ENCODE measurements around the gene FAF1.
A peak's percentile ranks its signal among the peaks of the same experiment; 100 is the strongest.
"Not testable (repeated sequence)": the region's sequence is repeated elsewhere in the genome, so short reads cannot be mapped to it uniquely, and the experiment has no call there.

Gene FAF1

DNA sequence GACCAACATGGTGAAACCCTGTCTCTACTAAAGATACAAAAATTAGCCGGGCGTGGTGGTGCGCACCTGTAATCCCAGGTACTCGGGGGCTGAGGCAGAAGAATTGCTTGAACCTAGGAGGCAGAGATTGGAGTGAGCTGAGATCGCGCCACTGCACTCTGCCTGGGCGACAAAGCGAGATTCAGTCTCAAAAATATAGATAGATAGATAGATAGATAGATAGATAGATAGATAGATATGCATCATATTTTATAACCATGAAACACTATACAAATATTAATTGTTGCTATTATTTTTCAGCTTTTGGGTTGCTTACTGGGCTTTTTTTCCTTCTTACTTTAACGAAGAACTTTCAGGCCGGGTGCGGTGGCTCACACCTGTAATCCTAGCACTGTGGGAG, 4.8 kb upstream of the FAF1 start:
- H3K9me3 ChIP-seq (ENCODE audit: control insufficient read depth in 2 of 2, low read length in 2 of 2), result no peaks in the 10 kb centered on the region
- no peak overlapping the region for H3K4me3 ChIP-seq (ENCODE audit: low read length in 2 of 2)
- H3K36me3 ChIP-seq (ENCODE audit: control insufficient read depth in 2 of 2, insufficient read depth in 2 of 2, low read length in 2 of 2), result no peaks in the 10 kb centered on the region
- H3K9ac ChIP-seq (ENCODE audit: low read depth in 1 of 2, low read length in 2 of 2), result no peak overlapping the region
- H3K27me3 ChIP-seq (ENCODE audit: control insufficient read depth in 2 of 2, insufficient read depth in 2 of 2, low read length in 2 of 2), result no peaks in the 10 kb centered on the region
- no peak overlapping the region for H3K27ac ChIP-seq (ENCODE audit: low read depth in 2 of 2, low read length in 2 of 2)
- peaks cover 6 to 9% of the 10 kb centered on the region in 2 donors for H3K4me1 ChIP-seq (ENCODE audit: control insufficient read depth in 2 of 2, insufficient read depth in 2 of 2, low read length in 2 of 2)

DNA sequence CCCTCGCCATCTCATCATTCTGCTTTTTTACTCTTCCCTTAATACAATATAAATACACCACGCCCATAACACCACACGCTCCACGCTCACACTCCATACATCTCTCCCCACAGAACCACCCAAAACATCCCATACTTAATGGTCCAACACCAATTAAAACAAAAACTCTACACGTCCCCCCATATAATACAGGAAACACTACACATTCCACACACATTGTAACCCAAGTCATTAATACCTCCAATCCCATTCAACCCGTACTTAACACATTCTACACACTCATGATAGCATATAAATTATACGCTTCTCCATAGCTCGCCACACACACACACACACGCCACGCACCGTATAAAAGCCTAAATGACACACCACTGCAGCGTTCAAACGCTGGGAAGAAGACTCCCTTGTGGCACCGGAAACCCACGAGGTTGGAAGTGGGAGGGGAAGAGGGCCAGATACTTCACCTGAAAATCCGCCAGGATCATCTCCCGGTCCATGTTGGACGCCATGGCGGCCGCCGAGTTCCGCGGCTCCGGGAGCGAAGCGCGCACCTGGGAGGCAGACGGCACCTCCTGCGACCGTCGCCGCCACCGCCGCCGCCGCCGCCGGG, 659 bp downstream of the FAF1 start:
- peak overlapping the region; percentile 79 to 89 for H3K9ac ChIP-seq (ENCODE audit: low read depth in 1 of 2, low read length in 2 of 2)
- H3K4me1 ChIP-seq (ENCODE audit: control insufficient read depth in 2 of 2, insufficient read depth in 2 of 2, low read length in 2 of 2), result peaks cover 7 to 14% of the 10 kb centered on the region in 2 donors
- H3K36me3 ChIP-seq (ENCODE audit: control insufficient read depth in 2 of 2, insufficient read depth in 2 of 2, low read length in 2 of 2), result peaks cover 0 to 2% of the 10 kb centered on the region in 2 donors
- H3K9me3 ChIP-seq (ENCODE audit: control insufficient read depth in 2 of 2, low read length in 2 of 2), result no peaks in the 10 kb centered on the region
- H3K27ac ChIP-seq (ENCODE audit: low read depth in 2 of 2, low read length in 2 of 2), result peak overlapping the region; percentile 89 to 92
- H3K27me3 ChIP-seq (ENCODE audit: control insufficient read depth in 2 of 2, insufficient read depth in 2 of 2, low read length in 2 of 2), result no peaks in the 10 kb centered on the region
- peak overlapping the region; percentile 88 to 98 for H3K4me3 ChIP-seq (ENCODE audit: low read length in 2 of 2)

DNA sequence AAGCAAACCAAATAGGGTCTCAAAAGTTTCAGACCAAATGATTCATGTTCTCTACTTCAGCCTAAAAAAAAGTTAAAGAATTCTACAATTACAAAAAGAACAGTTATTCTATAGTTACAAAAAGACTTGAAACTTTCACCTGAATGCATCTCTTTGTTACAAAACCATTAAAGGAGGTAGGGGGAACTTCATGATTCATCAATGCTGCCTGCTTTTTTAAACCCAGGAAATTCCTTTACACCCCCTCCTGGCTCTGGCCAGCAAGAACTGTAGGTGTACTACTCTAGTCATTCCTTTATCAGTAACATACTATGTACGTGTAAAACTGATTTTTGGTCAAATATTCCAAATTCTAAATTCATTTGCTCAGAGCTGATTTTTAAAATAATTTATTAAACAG, 5.0 kb downstream of the FAF1 start:
- Histone ChIP-seq H3K36me3 (ENCODE audit: control insufficient read depth in 2 of 2, insufficient read depth in 2 of 2, low read length in 2 of 2) (peaks cover 0 to 2% of the 10 kb centered on the region in 2 donors), H3K9me3 (ENCODE audit: control insufficient read depth in 2 of 2, low read length in 2 of 2) (no peaks in the 10 kb centered on the region), H3K27me3 (ENCODE audit: control insufficient read depth in 2 of 2, insufficient read depth in 2 of 2, low read length in 2 of 2) (no peaks in the 10 kb centered on the region), H3K27ac (ENCODE audit: low read depth in 2 of 2, low read length in 2 of 2) (no peak overlapping the region), H3K4me1 (ENCODE audit: control insufficient read depth in 2 of 2, insufficient read depth in 2 of 2, low read length in 2 of 2) (peaks cover 7 to 8% of the 10 kb centered on the region in 2 donors), H3K9ac (ENCODE audit: low read depth in 1 of 2, low read length in 2 of 2) (no peak overlapping the region), H3K4me3 (ENCODE audit: low read length in 2 of 2) (no peak overlapping the region)

DNA sequence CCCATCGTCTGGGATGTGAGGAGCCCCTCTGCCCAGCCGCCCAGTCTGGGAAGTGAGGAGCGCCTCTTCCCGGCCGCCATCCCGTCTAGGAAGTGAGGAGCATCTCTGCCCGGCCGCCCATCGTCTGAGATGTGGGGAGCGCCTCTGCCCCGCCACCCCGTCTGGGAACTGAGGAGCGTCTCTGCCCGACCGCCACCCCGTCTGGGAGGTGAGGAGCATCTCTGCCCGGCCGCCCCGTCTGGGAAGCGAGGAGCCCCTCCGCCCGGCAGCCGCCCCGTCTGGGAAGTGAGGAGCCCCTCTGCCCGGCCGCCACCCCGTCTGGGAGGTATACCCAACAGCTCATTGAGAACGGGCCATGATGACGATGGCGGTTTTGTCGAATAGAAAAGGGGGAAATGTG, 7.5 kb downstream of the FAF1 start:
- H3K9me3 ChIP-seq (ENCODE audit: control insufficient read depth in 2 of 2, low read length in 2 of 2); H3K36me3 ChIP-seq (ENCODE audit: control insufficient read depth in 2 of 2, insufficient read depth in 2 of 2, low read length in 2 of 2); H3K27me3 ChIP-seq (ENCODE audit: control insufficient read depth in 2 of 2, insufficient read depth in 2 of 2, low read length in 2 of 2); H3K27ac ChIP-seq (ENCODE audit: low read depth in 2 of 2, low read length in 2 of 2); H3K9ac ChIP-seq (ENCODE audit: low read depth in 1 of 2, low read length in 2 of 2); H3K4me3 ChIP-seq (ENCODE audit: low read length in 2 of 2); H3K4me1 ChIP-seq (ENCODE audit: control insufficient read depth in 2 of 2, insufficient read depth in 2 of 2, low read length in 2 of 2): not testable (repeated sequence)

GRCh38 chr1:50950396-50950795, 9.7 kb downstream of the FAF1 start:
- no peaks in the 10 kb centered on the region for H3K9me3 ChIP-seq (ENCODE audit: control insufficient read depth in 2 of 2, low read length in 2 of 2)
- H3K9ac ChIP-seq (ENCODE audit: low read depth in 1 of 2, low read length in 2 of 2), result no peak overlapping the region
- no peak overlapping the region for H3K27ac ChIP-seq (ENCODE audit: low read depth in 2 of 2, low read length in 2 of 2)
- H3K4me3 ChIP-seq (ENCODE audit: low read length in 2 of 2), result no peak overlapping the region
- peaks cover 0 to 2% of the 10 kb centered on the region in 2 donors for H3K36me3 ChIP-seq (ENCODE audit: control insufficient read depth in 2 of 2, insufficient read depth in 2 of 2, low read length in 2 of 2)
- no peaks in the 10 kb centered on the region for H3K27me3 ChIP-seq (ENCODE audit: control insufficient read depth in 2 of 2, insufficient read depth in 2 of 2, low read length in 2 of 2)
- H3K4me1 ChIP-seq (ENCODE audit: control insufficient read depth in 2 of 2, insufficient read depth in 2 of 2, low read length in 2 of 2), result no peaks in the 10 kb centered on the region

DNA sequence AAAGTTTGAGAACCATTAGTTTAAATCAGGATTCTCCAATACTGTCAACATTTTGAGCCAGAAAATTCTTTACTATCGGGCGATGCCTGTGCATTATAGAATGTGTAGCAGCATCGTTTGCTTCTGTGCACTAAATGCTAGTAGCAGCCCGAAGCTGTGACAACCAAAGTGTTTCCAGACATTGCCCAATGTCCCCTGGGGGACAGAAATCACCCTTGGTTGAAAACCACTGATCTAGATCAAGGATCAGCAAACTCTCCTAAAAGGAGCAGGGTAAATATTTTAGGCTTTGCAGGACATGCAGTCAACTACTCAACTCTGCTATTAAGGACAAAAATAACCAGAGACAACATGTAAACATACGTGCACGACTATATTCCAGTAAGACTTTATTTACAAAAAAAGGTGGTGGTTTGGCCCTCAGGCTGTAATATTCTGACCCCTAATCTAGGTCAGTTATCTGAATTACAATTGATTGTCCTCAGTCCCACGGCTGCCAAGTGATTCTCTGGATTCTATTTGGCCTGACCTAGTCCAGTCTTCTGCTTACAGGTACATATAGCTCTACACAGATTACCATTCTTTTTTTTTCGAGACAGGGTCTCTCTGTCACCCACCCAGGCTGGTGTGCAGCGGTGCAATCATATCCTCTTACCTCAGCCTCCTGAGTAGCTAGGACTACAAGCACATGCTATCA, 10.6 kb downstream of the FAF1 start:
- Histone ChIP-seq H3K36me3 (ENCODE audit: control insufficient read depth in 2 of 2, insufficient read depth in 2 of 2, low read length in 2 of 2) (no peaks in the 10 kb centered on the region), H3K9ac (ENCODE audit: low read depth in 1 of 2, low read length in 2 of 2) (no peak overlapping the region), H3K4me1 (ENCODE audit: control insufficient read depth in 2 of 2, insufficient read depth in 2 of 2, low read length in 2 of 2) (no peaks in the 10 kb centered on the region), H3K27ac (ENCODE audit: low read depth in 2 of 2, low read length in 2 of 2) (no peak overlapping the region), H3K4me3 (ENCODE audit: low read length in 2 of 2) (no peak overlapping the region), H3K27me3 (ENCODE audit: control insufficient read depth in 2 of 2, insufficient read depth in 2 of 2, low read length in 2 of 2) (no peaks in the 10 kb centered on the region), H3K9me3 (ENCODE audit: control insufficient read depth in 2 of 2, low read length in 2 of 2) (no peaks in the 10 kb centered on the region)

GRCh38 chr1:50942334-50942733, 17.7 kb downstream of the FAF1 start:
- H3K27me3 ChIP-seq (ENCODE audit: control insufficient read depth in 2 of 2, insufficient read depth in 2 of 2, low read length in 2 of 2), result no peaks in the 10 kb centered on the region
- no peak overlapping the region for H3K4me3 ChIP-seq (ENCODE audit: low read length in 2 of 2)
- H3K27ac ChIP-seq (ENCODE audit: low read depth in 2 of 2, low read length in 2 of 2), result no peak overlapping the region
- H3K9me3 ChIP-seq (ENCODE audit: control insufficient read depth in 2 of 2, low read length in 2 of 2), result no peaks in the 10 kb centered on the region
- H3K4me1 ChIP-seq (ENCODE audit: control insufficient read depth in 2 of 2, insufficient read depth in 2 of 2, low read length in 2 of 2), result no peaks in the 10 kb centered on the region
- H3K36me3 ChIP-seq (ENCODE audit: control insufficient read depth in 2 of 2, insufficient read depth in 2 of 2, low read length in 2 of 2), result no peaks in the 10 kb centered on the region
- no peak overlapping the region for H3K9ac ChIP-seq (ENCODE audit: low read depth in 1 of 2, low read length in 2 of 2)

- no peaks in the 10 kb centered on the region for H3K36me3 ChIP-seq (ENCODE audit: control insufficient read depth in 2 of 2, insufficient read depth in 2 of 2, low read length in 2 of 2)
- no peak overlapping the region for H3K9ac ChIP-seq (ENCODE audit: low read depth in 1 of 2, low read length in 2 of 2)
- no peaks in the 10 kb centered on the region for H3K4me1 ChIP-seq (ENCODE audit: control insufficient read depth in 2 of 2, insufficient read depth in 2 of 2, low read length in 2 of 2)
- H3K4me3 ChIP-seq (ENCODE audit: low read length in 2 of 2), result no peak overlapping the region
- no peak overlapping the region for H3K27ac ChIP-seq (ENCODE audit: low read depth in 2 of 2, low read length in 2 of 2)
- H3K9me3 ChIP-seq (ENCODE audit: control insufficient read depth in 2 of 2, low read length in 2 of 2), result no peaks in the 10 kb centered on the region
- H3K27me3 ChIP-seq (ENCODE audit: control insufficient read depth in 2 of 2, insufficient read depth in 2 of 2, low read length in 2 of 2), result no peaks in the 10 kb centered on the region
These were observed 19.8 kb downstream of the FAF1 start for GRCh38 chr1:50940291-50940690.

GRCh38 chr1:50936321-50936720, 23.7 kb downstream of the FAF1 start:
- Histone ChIP-seq H3K36me3 (ENCODE audit: control insufficient read depth in 2 of 2, insufficient read depth in 2 of 2, low read length in 2 of 2) (no peaks in the 10 kb centered on the region), H3K4me3 (ENCODE audit: low read length in 2 of 2) (no peak overlapping the region), H3K9ac (ENCODE audit: low read depth in 1 of 2, low read length in 2 of 2) (no peak overlapping the region), H3K27me3 (ENCODE audit: control insufficient read depth in 2 of 2, insufficient read depth in 2 of 2, low read length in 2 of 2) (no peaks in the 10 kb centered on the region), H3K9me3 (ENCODE audit: control insufficient read depth in 2 of 2, low read length in 2 of 2) (no peaks in the 10 kb centered on the region), H3K27ac (ENCODE audit: low read depth in 2 of 2, low read length in 2 of 2) (no peak overlapping the region), H3K4me1 (ENCODE audit: control insufficient read depth in 2 of 2, insufficient read depth in 2 of 2, low read length in 2 of 2) (no peaks in the 10 kb centered on the region)

DNA sequence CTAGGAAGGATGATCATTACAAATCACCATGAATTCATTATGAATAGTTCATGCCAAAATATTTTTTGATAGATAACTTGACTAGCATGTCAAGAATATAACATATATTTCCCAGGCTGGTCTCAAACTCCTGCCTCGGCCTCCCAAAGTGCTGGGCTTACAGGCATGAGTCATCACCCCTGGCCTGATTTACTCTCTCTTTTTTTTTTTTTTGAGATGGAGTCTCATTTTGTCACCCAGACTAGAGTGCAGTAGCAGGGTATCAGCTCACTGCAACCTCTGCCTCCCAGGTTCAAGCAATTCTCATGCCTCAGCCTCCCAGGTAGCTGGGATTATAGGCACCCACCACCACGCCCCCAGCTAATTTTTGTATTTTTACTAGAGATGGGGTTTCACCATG, 24.8 kb downstream of the FAF1 start:
- H3K27ac ChIP-seq (ENCODE audit: low read depth in 2 of 2, low read length in 2 of 2); H3K9ac ChIP-seq (ENCODE audit: low read depth in 1 of 2, low read length in 2 of 2); H3K9me3 ChIP-seq (ENCODE audit: control insufficient read depth in 2 of 2, low read length in 2 of 2); H3K27me3 ChIP-seq (ENCODE audit: control insufficient read depth in 2 of 2, insufficient read depth in 2 of 2, low read length in 2 of 2); H3K4me3 ChIP-seq (ENCODE audit: low read length in 2 of 2); H3K36me3 ChIP-seq (ENCODE audit: control insufficient read depth in 2 of 2, insufficient read depth in 2 of 2, low read length in 2 of 2); H3K4me1 ChIP-seq (ENCODE audit: control insufficient read depth in 2 of 2, insufficient read depth in 2 of 2, low read length in 2 of 2): not testable (repeated sequence)
